Measurements from ENCODE around the gene ROBO1. TPM values are rescaled to one million over a fixed set of nuclear protein-coding genes. Genes with fewer than 3 reads are reported as not detected.
A peak's percentile ranks its signal among the peaks of the same experiment; 100 is the strongest.
"Not testable (repeated sequence)": the region's sequence is repeated elsewhere in the genome, so short reads cannot be mapped to it uniquely, and the experiment has no call there.

The ROBO1 gene
- total RNA-seq, 1 donor: 34.2 TPM

DNA sequence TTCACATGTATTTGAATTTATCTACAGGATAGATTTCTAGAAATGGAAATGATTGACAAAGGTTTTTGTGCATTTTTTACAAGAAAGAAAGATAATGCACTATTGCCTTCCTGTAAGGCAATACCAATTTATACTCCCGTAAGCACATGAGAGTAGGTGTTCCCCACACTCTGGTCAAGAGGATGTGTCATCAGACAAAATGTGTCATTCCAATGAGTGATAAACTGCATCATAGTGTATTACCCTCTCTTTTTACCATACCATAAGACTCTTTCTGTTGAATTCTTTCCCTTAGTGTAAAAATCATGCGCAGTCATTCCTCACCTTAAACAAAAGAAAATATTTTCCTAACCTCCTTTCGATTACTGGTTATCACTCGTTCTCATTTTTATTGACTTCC, 251.0 kb downstream of the ROBO1 start:
- H3K4me3 ChIP-seq (ENCODE audit: low read depth, low read length): no peak overlapping the region
- no peak for DNase-seq (ENCODE audit: low read depth)
- TF ChIP-seq, protein P1, sequence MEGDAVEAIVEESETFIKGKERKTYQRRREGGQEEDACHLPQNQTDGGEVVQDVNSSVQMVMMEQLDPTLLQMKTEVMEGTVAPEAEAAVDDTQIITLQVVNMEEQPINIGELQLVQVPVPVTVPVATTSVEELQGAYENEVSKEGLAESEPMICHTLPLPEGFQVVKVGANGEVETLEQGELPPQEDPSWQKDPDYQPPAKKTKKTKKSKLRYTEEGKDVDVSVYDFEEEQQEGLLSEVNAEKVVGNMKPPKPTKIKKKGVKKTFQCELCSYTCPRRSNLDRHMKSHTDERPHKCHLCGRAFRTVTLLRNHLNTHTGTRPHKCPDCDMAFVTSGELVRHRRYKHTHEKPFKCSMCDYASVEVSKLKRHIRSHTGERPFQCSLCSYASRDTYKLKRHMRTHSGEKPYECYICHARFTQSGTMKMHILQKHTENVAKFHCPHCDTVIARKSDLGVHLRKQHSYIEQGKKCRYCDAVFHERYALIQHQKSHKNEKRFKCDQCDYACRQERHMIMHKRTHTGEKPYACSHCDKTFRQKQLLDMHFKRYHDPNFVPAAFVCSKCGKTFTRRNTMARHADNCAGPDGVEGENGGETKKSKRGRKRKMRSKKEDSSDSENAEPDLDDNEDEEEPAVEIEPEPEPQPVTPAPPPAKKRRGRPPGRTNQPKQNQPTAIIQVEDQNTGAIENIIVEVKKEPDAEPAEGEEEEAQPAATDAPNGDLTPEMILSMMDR (IDR thresholded peaks at IDR 0.05; ENCODE audit: insufficient read depth, low read length): no peak

DNA sequence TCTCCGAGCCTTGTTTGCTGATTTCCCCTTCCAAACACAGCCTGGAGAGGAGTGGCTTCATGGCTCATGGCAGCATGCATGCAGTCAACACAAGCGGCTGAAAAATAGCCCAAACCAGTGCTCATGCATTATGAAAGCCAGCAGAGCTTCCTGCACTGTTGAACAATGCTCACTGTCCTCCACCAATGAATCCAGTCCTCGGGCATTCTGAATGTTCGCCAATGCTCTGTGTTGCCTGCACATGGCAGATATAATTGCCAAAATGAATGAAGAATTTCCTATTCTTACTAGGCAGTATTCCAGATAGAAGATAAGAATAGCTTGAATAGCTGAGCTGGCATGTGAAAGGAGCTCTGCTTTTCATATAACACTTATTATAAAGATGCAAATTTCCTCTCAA, 252.7 kb downstream of the ROBO1 start:
- peak; percentile 77 for DNase-seq (ENCODE audit: low read depth)
- TF ChIP-seq, protein P1 (IDR thresholded peaks at IDR 0.05; ENCODE audit: insufficient read depth, low read length): no peak

DNA sequence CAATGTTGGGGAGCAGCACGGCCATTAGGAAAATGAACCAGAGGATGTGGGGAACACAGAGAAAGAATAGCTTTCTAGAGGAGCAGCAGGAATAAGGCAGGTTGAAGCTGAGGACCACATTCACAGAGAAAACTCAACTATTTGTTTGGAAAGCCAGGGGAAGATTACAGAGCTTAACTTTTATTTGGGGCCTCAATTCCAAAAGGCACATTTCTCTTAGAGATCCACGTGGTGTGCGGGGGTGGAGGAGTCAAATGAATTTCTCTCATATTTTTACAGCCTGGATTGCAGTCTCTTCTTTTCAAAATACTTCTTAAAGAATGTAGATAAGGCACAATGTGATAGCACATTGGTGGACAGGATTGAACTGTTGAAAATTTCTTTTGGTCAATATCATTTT, 253.7 kb downstream of the ROBO1 start:
- DNase-seq (ENCODE audit: low read depth): no peak
- no peak overlapping the region for H3K4me3 ChIP-seq (ENCODE audit: low read depth, low read length)
- TF ChIP-seq, protein P1 (IDR thresholded peaks at IDR 0.05; ENCODE audit: insufficient read depth, low read length): no peak

More for the DNA sequence above, 252.7 kb downstream of the ROBO1 start:
- no peak overlapping the region for H3K4me3 ChIP-seq (ENCODE audit: low read depth, low read length)

DNA sequence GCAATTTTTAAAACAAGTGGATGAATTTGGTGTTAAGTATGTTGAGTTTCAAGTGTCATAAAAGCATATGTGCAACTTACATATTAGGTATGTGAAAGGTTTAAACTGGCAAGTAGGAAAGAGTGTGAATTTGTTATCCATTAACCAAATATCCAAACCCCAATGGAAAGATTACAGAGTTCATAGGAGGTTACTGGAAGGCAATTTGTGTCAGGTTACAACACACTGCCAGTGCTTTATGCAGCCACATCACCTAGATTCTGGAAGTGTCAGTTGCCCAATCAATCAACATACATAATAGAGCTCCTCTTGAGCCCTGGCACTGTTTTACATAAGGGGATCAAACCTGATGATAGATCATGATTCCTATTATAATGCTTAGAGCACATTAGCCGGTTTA, 261.0 kb downstream of the ROBO1 start:
- H3K4me3 ChIP-seq (ENCODE audit: low read depth, low read length): no peak overlapping the region
- DNase-seq (ENCODE audit: low read depth): no peak
- TF ChIP-seq, protein P1 (IDR thresholded peaks at IDR 0.05; ENCODE audit: insufficient read depth, low read length): no peak

DNA sequence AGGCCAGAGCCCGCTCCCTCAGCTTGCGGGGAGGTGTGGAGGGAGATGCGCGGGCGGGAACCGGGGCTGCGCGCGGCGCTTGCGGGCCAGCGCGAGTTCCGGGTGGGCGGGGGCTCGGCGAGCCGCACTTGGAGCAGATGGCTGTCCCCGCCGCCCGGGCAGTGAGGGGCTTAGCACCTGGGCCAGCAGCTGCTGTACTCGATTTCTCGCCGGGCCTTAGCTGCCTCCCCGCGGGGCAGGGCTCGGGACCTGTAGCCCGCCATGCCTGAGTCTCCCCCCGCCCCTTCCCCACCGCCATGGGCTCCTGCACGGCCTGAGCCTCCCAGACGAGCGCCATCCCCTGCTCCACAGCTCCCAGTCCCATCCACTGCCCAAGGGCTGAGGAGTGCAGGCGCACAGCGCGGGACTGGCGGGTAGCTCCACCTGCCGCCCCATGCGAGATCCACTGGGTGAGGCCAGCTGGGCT, 265.5 kb downstream of the ROBO1 start:
- not testable (repeated sequence) for DNase-seq (ENCODE audit: low read depth); H3K4me3 ChIP-seq (ENCODE audit: low read depth, low read length)

DNA sequence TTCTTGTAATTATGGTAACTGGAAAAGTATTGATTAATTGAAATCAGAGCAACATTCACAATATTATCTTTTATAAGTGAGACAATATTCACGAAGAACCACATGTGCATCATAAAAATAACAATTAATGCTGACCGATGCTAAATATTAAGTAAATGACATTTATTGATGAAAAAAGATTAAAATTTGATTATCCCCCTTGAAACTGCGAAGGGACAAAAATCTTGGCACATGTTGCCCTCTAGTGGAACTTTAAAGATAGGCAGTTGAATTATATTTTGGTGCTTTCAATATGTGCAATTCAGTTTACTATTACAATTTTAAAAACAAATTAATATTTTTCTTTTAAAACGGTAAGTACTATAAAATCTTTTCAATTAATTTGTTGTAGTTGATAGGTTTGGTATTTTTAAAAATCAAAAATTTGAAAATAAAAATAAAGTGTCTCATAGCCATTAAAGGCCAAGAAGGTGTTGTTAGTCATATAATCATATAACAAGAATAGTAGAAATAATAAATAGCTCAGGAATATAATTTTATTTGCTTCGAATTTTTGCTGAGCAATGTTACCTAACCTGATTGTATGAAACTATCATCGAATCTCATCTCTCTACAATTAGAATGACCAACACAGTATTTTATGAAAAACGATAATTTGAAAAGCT, 270.2 kb downstream of the ROBO1 start:
- H3K4me3 ChIP-seq (ENCODE audit: low read depth, low read length): no peak overlapping the region
- TF ChIP-seq, protein P1 (IDR thresholded peaks at IDR 0.05; ENCODE audit: insufficient read depth, low read length): peak; percentile 72
- DNase-seq (ENCODE audit: low read depth): peak; percentile 37

DNA sequence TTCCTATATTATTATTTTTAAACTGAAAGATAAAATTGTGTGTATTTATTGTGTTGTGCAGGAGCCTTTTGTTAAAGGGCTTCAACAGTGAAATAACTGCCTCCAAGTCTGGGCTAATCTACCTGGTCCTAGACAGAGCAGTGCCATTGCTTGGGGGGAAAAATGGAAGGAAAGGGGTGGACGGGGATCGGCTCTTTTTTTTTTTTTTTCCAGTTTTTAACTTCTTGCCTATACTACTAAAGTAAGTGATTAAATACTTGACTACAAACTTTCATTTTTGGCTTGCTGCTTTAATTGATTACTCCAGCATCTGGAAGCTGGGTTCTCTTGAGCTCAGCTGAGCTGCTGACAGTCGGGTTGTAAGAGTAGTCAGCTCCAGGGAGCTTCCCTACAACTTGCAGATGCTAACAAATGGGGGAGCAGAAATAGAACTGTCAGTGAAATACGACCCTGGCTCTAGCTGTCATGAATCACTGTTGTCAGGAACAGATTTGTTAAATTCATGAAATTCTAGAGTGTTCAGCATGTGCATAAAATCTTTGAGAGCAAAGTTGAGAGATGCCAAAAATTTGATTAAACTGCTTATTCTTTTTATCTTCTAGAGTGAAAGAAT, 276.7 kb downstream of the ROBO1 start:
- H3K4me3 ChIP-seq (ENCODE audit: low read depth, low read length): no peak overlapping the region
- no peak for DNase-seq (ENCODE audit: low read depth)
- TF ChIP-seq, protein P1 (IDR thresholded peaks at IDR 0.05; ENCODE audit: insufficient read depth, low read length): no peak
